CD14-positive monocyte (primary cell): ENCODE results near the gene WWC2. TPM values are rescaled to one million over a fixed set of nuclear protein-coding genes. Genes with fewer than 3 reads are reported as not detected.

Source experiments
- DNase-seq, 3 donors: peaks; one replicate each; pipeline ENCODE4 v3.0.0-alpha.2; 2011 to 2022
- H2AFZ ChIP-seq: 2 replicates; pipeline ENCODE4 v1.6.0; 2012; ENCODE audit warnings: mild to moderate bottlenecking, low read depth, low read length, inconsistent platforms; ENCODE audit not compliant: insufficient read depth, poor library complexity, severe bottlenecking
- H3K27ac ChIP-seq, 2 donors: 1 replicate in 1 of 2; 2 replicates in 1 of 2; pipeline ENCODE4 v1.5.1; 2012 to 2013; ENCODE audit warnings: low read length in 2 of 2, control low read depth in 1 of 2, inconsistent platforms in 1 of 2, low read depth in 1 of 2, mild to moderate bottlenecking in 1 of 2
- H3K27me3 ChIP-seq, 2 donors: one replicate each; pipeline versions ENCODE4 v1.6.0 to v1.6.1; 2011 to 2013; ENCODE audit warnings: low read length in 2 of 2; ENCODE audit not compliant: control insufficient read depth in 2 of 2, insufficient read depth in 2 of 2
- H3K36me3 ChIP-seq, 2 donors: replicated peaks in 1 of 2; 1 replicate in 1 of 2; 2 replicates in 1 of 2; pipeline versions ENCODE4 v1.5.1 to v1.6.1; 2012 to 2013; ENCODE audit warnings: low read length in 2 of 2, control low read depth in 1 of 2, inconsistent platforms in 1 of 2, mild to moderate bottlenecking in 1 of 2; ENCODE audit not compliant: insufficient read depth in 2 of 2, control insufficient read depth in 1 of 2
- H3K4me1 ChIP-seq, 2 donors: 1 replicate in 1 of 2; 2 replicates in 1 of 2; pipeline versions ENCODE4 v1.5.1 to v1.6.1; 2012 to 2013; ENCODE audit warnings: low read length in 2 of 2, control low read depth in 1 of 2, inconsistent platforms in 1 of 2, mild to moderate bottlenecking in 1 of 2, moderate library complexity in 1 of 2; ENCODE audit not compliant: insufficient read depth in 2 of 2, control insufficient read depth in 1 of 2
- H3K4me2 ChIP-seq: replicated peaks from 2 replicates; pipeline ENCODE3; 2012; ENCODE audit warnings: low read length, moderate library complexity, mild to moderate bottlenecking; ENCODE audit not compliant: poor library complexity, severe bottlenecking; ENCODE audit errors: extremely low read depth
- H3K4me3 ChIP-seq, 3 experiments: fragments of 200-600 bp in 1 of 3; sonication (generic) in 1 of 3; replicated peaks in 1 of 3; 1 replicate in 2 of 3; 2 replicates in 1 of 3; pipeline ENCODE4 v1.5.1; 2011 to 2013; ENCODE audit warnings: low read length in 3 of 3, mild to moderate bottlenecking in 3 of 3, control low read depth in 2 of 3, low read depth in 2 of 3, inconsistent platforms in 1 of 3, moderate library complexity in 1 of 3
- H3K79me2 ChIP-seq: 2 replicates; pipeline ENCODE4 v1.6.0; 2012; ENCODE audit warnings: mild to moderate bottlenecking, control low read depth, inconsistent platforms, low read length, moderate library complexity; ENCODE audit not compliant: insufficient read depth
- H3K9ac ChIP-seq: 2 replicates; pipeline ENCODE4 v1.6.0; 2017; ENCODE audit warnings: low read length, mild to moderate bottlenecking; ENCODE audit not compliant: insufficient read depth, poor library complexity, severe bottlenecking
- H3K9me3 ChIP-seq, 2 donors: replicated peaks in 1 of 2; 1 replicate in 1 of 2; 2 replicates in 1 of 2; pipeline versions ENCODE4 v1.5.1 to v1.6.1; 2012 to 2013; ENCODE audit warnings: low read length in 2 of 2, control low read depth in 1 of 2; ENCODE audit not compliant: control insufficient read depth in 1 of 2, insufficient read depth in 1 of 2
- H4K20me1 ChIP-seq: 2 replicates; pipeline ENCODE4 v1.6.0; 2012; ENCODE audit warnings: mild to moderate bottlenecking, low read length, control low read depth, moderate library complexity; ENCODE audit not compliant: insufficient read depth
- H3K27ac Mint-ChIP-seq, 7 donors: one replicate each; pipeline ENCODE4 v1.8.0; 2020; ENCODE audit warnings: mild to moderate bottlenecking in 7 of 7, mixed read lengths in 7 of 7, moderate library complexity in 6 of 7, inconsistent platforms in 2 of 7
- H3K27me3 Mint-ChIP-seq, 3 donors: one replicate each; pipeline ENCODE4 v1.8.0; 2021 to 2022; ENCODE audit warnings: low read depth in 3 of 3, mild to moderate bottlenecking in 3 of 3, mixed read lengths in 3 of 3, moderate library complexity in 3 of 3, inconsistent platforms in 1 of 3
- H3K36me3 Mint-ChIP-seq, 2 donors: one replicate each; pipeline ENCODE4 v1.8.0; 2020; ENCODE audit warnings: mixed read lengths in 2 of 2, inconsistent platforms in 1 of 2, mild to moderate bottlenecking in 1 of 2
- H3K4me1 Mint-ChIP-seq: one replicate; pipeline ENCODE4 v1.8.0; 2020; ENCODE audit warnings: mild to moderate bottlenecking, mixed read lengths
- H3K4me3 Mint-ChIP-seq, 2 donors: one replicate each; pipeline ENCODE4 v1.8.0; 2020; ENCODE audit warnings: mild to moderate bottlenecking in 2 of 2, mixed read lengths in 2 of 2, moderate library complexity in 1 of 2
- H3K9me3 Mint-ChIP-seq, 7 donors: one replicate each; pipeline ENCODE4 v1.8.0; 2020 to 2022; ENCODE audit warnings: mixed read lengths in 7 of 7, mild to moderate bottlenecking in 6 of 7, moderate library complexity in 6 of 7, inconsistent platforms in 2 of 7
- WGBS: methylation state at CpG from one replicate; pipeline ENCODE4 v1.1.5; 2013; ENCODE audit warnings: missing lambda C conversion rate; ENCODE audit not compliant: insufficient coverage; 5-methylcytosine and 5-hydroxymethylcytosine counted together
- intact Hi-C, 2 donors: fragments of 100-400 bp; cut with micrococcal nuclease; formaldehyde crosslinking; loops; one replicate each; pipeline versions ENCODE4 v1.15.0 to v1.15.1; 2023
- polyA plus RNA-seq, 3 donors: library from polyadenylated mRNA; depleted of rRNA in 1 of 3; unstranded in 2 of 3; stranded (reverse) in 1 of 3; fragments of 300-500 nt in 2 of 3; fragments of >200 nt in 1 of 3; fragmentation: Illumina TruSeq in 2 of 3; gene quantifications; 1 replicate in 2 of 3; 2 replicates in 1 of 3; pipeline ENCODE4 v1.2.3, GENCODE V29; 2012 to 2021
- TF ChIP-seq, protein P1 (sequence below): fragments of 200-600 bp; IDR thresholded peaks from one replicate; pipeline ENCODE4 v1.8.0; 2022; ENCODE audit warnings: antibody characterized with exemption, mild to moderate bottlenecking

Gene WWC2
- polyA plus RNA-seq, 3 donors = 1.9 to 3.8 (median 2.9) TPM

- peak overlapping the region in 1 of 7 donors; percentile 24 for H3K27ac Mint-ChIP-seq
- WGBS = 91% methylated on average over 5 of the region's 8 CpGs
- TF ChIP-seq, protein P1, sequence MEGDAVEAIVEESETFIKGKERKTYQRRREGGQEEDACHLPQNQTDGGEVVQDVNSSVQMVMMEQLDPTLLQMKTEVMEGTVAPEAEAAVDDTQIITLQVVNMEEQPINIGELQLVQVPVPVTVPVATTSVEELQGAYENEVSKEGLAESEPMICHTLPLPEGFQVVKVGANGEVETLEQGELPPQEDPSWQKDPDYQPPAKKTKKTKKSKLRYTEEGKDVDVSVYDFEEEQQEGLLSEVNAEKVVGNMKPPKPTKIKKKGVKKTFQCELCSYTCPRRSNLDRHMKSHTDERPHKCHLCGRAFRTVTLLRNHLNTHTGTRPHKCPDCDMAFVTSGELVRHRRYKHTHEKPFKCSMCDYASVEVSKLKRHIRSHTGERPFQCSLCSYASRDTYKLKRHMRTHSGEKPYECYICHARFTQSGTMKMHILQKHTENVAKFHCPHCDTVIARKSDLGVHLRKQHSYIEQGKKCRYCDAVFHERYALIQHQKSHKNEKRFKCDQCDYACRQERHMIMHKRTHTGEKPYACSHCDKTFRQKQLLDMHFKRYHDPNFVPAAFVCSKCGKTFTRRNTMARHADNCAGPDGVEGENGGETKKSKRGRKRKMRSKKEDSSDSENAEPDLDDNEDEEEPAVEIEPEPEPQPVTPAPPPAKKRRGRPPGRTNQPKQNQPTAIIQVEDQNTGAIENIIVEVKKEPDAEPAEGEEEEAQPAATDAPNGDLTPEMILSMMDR = no peak
These were observed 112.5 kb downstream of the WWC2 start for GRCh38 chr4:183211533-183211932.

GRCh38 chr4:183213996-183214395, 114.9 kb downstream of the WWC2 start:
- Mint-ChIP-seq H3K27ac (no peak overlapping the region), H3K36me3 (peaks cover 0 to 3% of the 10 kb centered on the region in 2 donors), H3K27me3 (no peaks in the 10 kb centered on the region), H3K9me3 (no peaks in the 10 kb centered on the region), H3K4me3 (no peak overlapping the region), H3K4me1 (peaks cover 3% of the 10 kb centered on the region)
- Histone ChIP-seq H4K20me1 (no peaks in the 10 kb centered on the region), H3K27me3 (no peaks in the 10 kb centered on the region), H3K9ac (no peak overlapping the region), H3K9me3 (no peaks in the 10 kb centered on the region), H3K79me2 (no peaks in the 10 kb centered on the region), H3K4me2 (no peak overlapping the region), H3K4me3 (no peak overlapping the region), H2AFZ (no peak overlapping the region), H3K36me3 (no peaks in the 10 kb centered on the region), H3K27ac (no peak overlapping the region), H3K4me1 (no peaks in the 10 kb centered on the region)
- no peak for DNase-seq
- TF ChIP-seq, protein P1 = no peak
- intact Hi-C loops = no loop called here
- no CpG with 5 or more reads among the region's 2 CpGs for WGBS

More at GRCh38 chr4:183211533-183211932, 112.5 kb downstream of the WWC2 start:
- no peaks in the 10 kb centered on the region for H3K27me3 ChIP-seq
- no peak for DNase-seq
- no peaks in the 10 kb centered on the region for H4K20me1 ChIP-seq
- H3K9ac ChIP-seq = no peak overlapping the region
- no peaks in the 10 kb centered on the region for H3K79me2 ChIP-seq
- Mint-ChIP-seq H3K27me3 (no peaks in the 10 kb centered on the region), H3K4me3 (no peak overlapping the region), H3K36me3 (peaks cover 0 to 3% of the 10 kb centered on the region in 2 donors), H3K4me1 (peaks cover 3% of the 10 kb centered on the region), H3K9me3 (no peaks in the 10 kb centered on the region)
- no peaks in the 10 kb centered on the region for H3K36me3 ChIP-seq
- H3K9me3 ChIP-seq = no peaks in the 10 kb centered on the region
- no peak overlapping the region for H3K4me3 ChIP-seq
- no peak overlapping the region for H2AFZ ChIP-seq
- H3K27ac ChIP-seq = no peak overlapping the region
- intact Hi-C loops = no loop called here
- H3K4me1 ChIP-seq = no peaks in the 10 kb centered on the region
- no peak overlapping the region for H3K4me2 ChIP-seq
